Transverse colon (tissue), 4 donors: ENCODE data around the gene ADAMTS3.

Experiments
- POLR2A ChIP-seq: fragments of 450-650 bp; IDR thresholded peaks from one replicate; pipeline ENCODE4 v1.6.1; 2016; ENCODE audit warnings: antibody characterized with exemption, mild to moderate bottlenecking, moderate library complexity
- POLR2AphosphoS5 ChIP-seq, 3 donors: sonication (generic); formaldehyde crosslinking; IDR thresholded peaks; one replicate each; pipeline ENCODE4 v1.6.1; 2016; ENCODE audit warnings: antibody characterized with exemption in 3 of 3
- TF ChIP-seq, protein P1 (sequence below), 5 experiments: fragments of 200-600 bp in 3 of 5; fragments of 450-650 bp in 2 of 5; sonication (generic) in 3 of 5; IDR thresholded peaks; 1 replicate in 2 of 5; 2 replicates in 3 of 5; pipeline ENCODE4 v1.5.1; 2016 to 2017; ENCODE audit warnings: antibody characterized with exemption in 5 of 5, inconsistent platforms in 3 of 5, mild to moderate bottlenecking in 2 of 5, moderate library complexity in 1 of 5

- no peak for TF ChIP-seq POLR2A
- TF ChIP-seq, protein P1, sequence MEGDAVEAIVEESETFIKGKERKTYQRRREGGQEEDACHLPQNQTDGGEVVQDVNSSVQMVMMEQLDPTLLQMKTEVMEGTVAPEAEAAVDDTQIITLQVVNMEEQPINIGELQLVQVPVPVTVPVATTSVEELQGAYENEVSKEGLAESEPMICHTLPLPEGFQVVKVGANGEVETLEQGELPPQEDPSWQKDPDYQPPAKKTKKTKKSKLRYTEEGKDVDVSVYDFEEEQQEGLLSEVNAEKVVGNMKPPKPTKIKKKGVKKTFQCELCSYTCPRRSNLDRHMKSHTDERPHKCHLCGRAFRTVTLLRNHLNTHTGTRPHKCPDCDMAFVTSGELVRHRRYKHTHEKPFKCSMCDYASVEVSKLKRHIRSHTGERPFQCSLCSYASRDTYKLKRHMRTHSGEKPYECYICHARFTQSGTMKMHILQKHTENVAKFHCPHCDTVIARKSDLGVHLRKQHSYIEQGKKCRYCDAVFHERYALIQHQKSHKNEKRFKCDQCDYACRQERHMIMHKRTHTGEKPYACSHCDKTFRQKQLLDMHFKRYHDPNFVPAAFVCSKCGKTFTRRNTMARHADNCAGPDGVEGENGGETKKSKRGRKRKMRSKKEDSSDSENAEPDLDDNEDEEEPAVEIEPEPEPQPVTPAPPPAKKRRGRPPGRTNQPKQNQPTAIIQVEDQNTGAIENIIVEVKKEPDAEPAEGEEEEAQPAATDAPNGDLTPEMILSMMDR (IDR thresholded peaks at IDR 0.05), result no peak
- TF ChIP-seq POLR2AphosphoS5 (IDR thresholded peaks at IDR 0.05), result no peak
These were observed 329.4 kb downstream of the ADAMTS3 start for GRCh38 chr4:72239487-72240116.
